ENCODE results near the gene MORN4. TPM values are rescaled to one million over a fixed set of nuclear protein-coding genes. Genes with fewer than 3 reads are reported as not detected.
A peak's percentile ranks its signal among the peaks of the same experiment; 100 is the strongest.

Gene MORN4
- 1 to 10 TPM in 1 of 2 donors, under 1 TPM in 1; 0.79 to 2.4 TPM for total RNA-seq

- H3K9me3 Mint-ChIP-seq, result no peaks in the 10 kb centered on the region
- peak within 1 kb of the TSS; percentile 90 for H3K27ac Mint-ChIP-seq
- H3K36me3 Mint-ChIP-seq (ENCODE audit: low read depth), result peaks cover 6% of the 10 kb centered on the region
- peaks cover 9% of the 10 kb centered on the region for H3K4me1 Mint-ChIP-seq
- H3K4me3 Mint-ChIP-seq, result peak within 1 kb of the TSS; percentile 93
- no peaks in the 10 kb centered on the region for H3K27me3 Mint-ChIP-seq
- peak; percentile 100 for ATAC-seq (replicated peaks)
Measured at GRCh38 chr10:97632949-97633884, at the start of gene MORN4. Gene MORN4, minus strand, starts transcription at chr10:97633500. Its CDS starts 13,847 bp downstream, at chr10:97619653.

DNA sequence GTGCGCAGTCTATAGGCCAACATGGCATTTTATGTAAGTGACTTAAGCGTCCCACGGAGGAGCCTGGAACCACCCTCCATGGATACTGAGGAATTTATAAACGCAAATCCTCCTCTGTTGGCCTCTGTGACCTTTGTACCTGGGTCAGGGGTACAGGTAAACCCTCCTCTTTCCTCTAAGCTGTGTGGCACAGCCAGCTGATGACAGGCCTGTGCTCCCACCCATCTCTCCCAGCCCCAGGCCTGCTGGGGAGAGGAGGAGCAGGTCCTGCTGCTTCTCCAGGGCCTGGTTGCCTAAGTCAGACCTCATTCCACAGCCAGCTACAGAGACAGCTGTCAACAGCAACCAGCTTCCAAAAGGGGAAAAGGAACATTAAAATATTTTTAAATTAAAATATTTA, 48.7 kb upstream of the MORN4 start:
- Mint-ChIP-seq H3K4me1 (no peaks in the 10 kb centered on the region), H3K27ac (no peak overlapping the region), H3K4me3 (no peak overlapping the region), H3K27me3 (no peaks in the 10 kb centered on the region), H3K36me3 (ENCODE audit: low read depth) (no peaks in the 10 kb centered on the region), H3K9me3 (no peaks in the 10 kb centered on the region)
- ATAC-seq (replicated peaks), result no peak

DNA sequence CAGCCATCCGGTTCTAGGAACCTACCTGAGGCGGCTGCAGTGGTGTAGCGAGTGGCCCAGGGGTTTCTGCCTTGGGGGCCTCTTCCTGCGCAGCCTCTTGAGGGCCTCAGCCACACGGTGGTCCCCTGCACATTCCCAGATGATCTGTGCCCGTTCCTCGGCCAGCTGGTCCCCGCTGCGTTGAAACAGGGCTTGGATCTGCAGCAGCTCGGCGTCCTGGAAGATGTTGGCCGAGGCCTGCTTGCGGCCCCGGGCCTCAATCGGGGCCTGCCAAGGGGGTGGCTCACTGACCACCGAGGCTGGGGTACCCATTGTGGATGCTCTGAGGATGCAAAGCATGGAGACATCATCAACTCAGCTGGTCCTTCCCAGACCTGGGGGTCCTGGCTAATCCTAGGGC, 46.3 kb upstream of the MORN4 start:
- peaks cover 13% of the 10 kb centered on the region for H3K36me3 Mint-ChIP-seq (ENCODE audit: low read depth)
- H3K4me1 Mint-ChIP-seq, result no peaks in the 10 kb centered on the region
- no peaks in the 10 kb centered on the region for H3K9me3 Mint-ChIP-seq
- no peaks in the 10 kb centered on the region for H3K27me3 Mint-ChIP-seq
- ATAC-seq (replicated peaks), result no peak
- H3K4me3 Mint-ChIP-seq, result no peak overlapping the region
- no peak overlapping the region for H3K27ac Mint-ChIP-seq

- Mint-ChIP-seq H3K9me3 (no peaks in the 10 kb centered on the region), H3K4me1 (no peaks in the 10 kb centered on the region), H3K4me3 (no peak overlapping the region), H3K27me3 (no peaks in the 10 kb centered on the region), H3K36me3 (ENCODE audit: low read depth) (peaks cover 31% of the 10 kb centered on the region), H3K27ac (peak overlapping the region; percentile 36)
- peak; percentile 74 for ATAC-seq (replicated peaks)
Measured at GRCh38 chr10:97676770-97677581, 43.7 kb upstream of the MORN4 start.

DNA sequence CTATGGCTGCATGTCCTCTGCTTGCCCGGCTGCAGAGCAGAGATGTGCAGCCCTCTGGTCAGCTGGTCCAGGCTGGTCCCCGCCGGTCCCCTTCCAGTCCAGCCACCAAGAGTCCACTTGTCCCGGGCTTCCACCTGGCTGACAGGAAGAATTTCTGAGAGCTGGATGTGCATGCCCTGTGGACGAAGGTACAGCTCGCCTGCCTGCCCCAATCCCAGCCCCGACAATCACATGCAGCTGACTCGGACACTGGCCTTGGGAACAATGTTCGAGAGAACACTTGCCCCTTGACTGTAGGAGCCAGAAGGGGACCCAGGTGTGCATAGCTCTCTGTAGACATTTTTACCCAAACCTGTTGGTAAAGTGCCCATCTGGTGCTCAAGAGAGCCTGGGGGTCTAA, 41.9 kb upstream of the MORN4 start:
- no peaks in the 10 kb centered on the region for H3K4me1 Mint-ChIP-seq
- no peak overlapping the region for H3K4me3 Mint-ChIP-seq
- no peaks in the 10 kb centered on the region for H3K27me3 Mint-ChIP-seq
- H3K9me3 Mint-ChIP-seq, result no peaks in the 10 kb centered on the region
- peaks cover 41% of the 10 kb centered on the region for H3K36me3 Mint-ChIP-seq (ENCODE audit: low read depth)
- no peak overlapping the region for H3K27ac Mint-ChIP-seq
- ATAC-seq (replicated peaks), result no peak

DNA sequence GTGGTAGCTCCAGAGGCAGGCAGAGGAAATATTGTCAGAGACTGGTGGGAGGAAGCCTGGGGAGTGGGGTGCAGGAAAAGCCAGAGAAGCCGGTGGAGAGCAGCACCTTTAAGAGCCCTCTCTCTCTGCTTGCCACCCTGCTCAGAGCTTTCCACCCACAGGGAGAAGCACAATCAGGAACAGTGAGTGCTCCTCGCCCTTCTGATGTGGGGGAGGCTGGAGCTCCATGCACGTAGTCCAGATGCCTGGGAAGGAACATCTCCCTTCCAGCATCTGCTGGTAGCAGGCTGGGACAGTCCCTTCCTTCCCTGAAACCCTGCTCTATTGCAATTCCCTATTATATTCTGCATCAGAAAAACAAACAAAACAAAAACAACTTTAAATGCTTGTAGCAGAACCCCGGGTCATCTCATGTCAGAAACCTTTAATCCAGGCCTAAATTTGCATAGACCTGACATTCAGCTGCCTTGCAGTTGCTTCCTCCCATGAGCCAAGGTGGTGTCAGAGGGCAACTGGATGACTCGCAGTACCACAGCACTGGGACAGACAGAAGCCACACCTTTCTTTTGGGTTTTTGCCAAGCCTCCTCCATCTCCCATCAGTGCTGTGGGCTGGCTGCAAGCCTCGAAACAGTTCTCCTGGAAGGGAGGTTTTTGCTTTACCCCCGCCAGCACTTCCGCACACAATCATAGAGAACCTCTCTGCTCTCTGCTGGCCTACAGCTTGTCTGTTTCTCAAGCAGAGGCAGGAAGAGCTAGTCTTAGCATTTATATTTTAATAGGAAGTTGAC, 40.6 kb upstream of the MORN4 start:
- ATAC-seq (replicated peaks), result peak; percentile 64
- Mint-ChIP-seq H3K9me3 (no peaks in the 10 kb centered on the region), H3K27me3 (no peaks in the 10 kb centered on the region), H3K4me1 (no peaks in the 10 kb centered on the region), H3K27ac (no peak overlapping the region), H3K36me3 (ENCODE audit: low read depth) (peaks cover 43% of the 10 kb centered on the region), H3K4me3 (no peak overlapping the region)

- Mint-ChIP-seq H3K4me1 (no peaks in the 10 kb centered on the region), H3K9me3 (no peaks in the 10 kb centered on the region), H3K27me3 (no peaks in the 10 kb centered on the region), H3K27ac (no peak overlapping the region), H3K36me3 (ENCODE audit: low read depth) (peaks cover 66% of the 10 kb centered on the region), H3K4me3 (no peak overlapping the region)
- no peak for ATAC-seq (replicated peaks)
Measured at GRCh38 chr10:97669571-97669970, 36.3 kb upstream of the MORN4 start.

- H3K27ac Mint-ChIP-seq, result no peak overlapping the region
- H3K36me3 Mint-ChIP-seq (ENCODE audit: low read depth), result peaks cover 68% of the 10 kb centered on the region
- H3K4me3 Mint-ChIP-seq, result no peak overlapping the region
- H3K27me3 Mint-ChIP-seq, result no peaks in the 10 kb centered on the region
- ATAC-seq (replicated peaks), result no peak
- H3K9me3 Mint-ChIP-seq, result no peaks in the 10 kb centered on the region
- no peaks in the 10 kb centered on the region for H3K4me1 Mint-ChIP-seq
Measured at GRCh38 chr10:97667463-97667862, 34.2 kb upstream of the MORN4 start.

- Mint-ChIP-seq H3K4me3 (no peak overlapping the region), H3K4me1 (no peaks in the 10 kb centered on the region), H3K27ac (no peak overlapping the region), H3K27me3 (no peaks in the 10 kb centered on the region), H3K9me3 (no peaks in the 10 kb centered on the region), H3K36me3 (ENCODE audit: low read depth) (peaks cover 73% of the 10 kb centered on the region)
- ATAC-seq (replicated peaks), result no peak
Measured at GRCh38 chr10:97666992-97667391, 33.7 kb upstream of the MORN4 start.

DNA sequence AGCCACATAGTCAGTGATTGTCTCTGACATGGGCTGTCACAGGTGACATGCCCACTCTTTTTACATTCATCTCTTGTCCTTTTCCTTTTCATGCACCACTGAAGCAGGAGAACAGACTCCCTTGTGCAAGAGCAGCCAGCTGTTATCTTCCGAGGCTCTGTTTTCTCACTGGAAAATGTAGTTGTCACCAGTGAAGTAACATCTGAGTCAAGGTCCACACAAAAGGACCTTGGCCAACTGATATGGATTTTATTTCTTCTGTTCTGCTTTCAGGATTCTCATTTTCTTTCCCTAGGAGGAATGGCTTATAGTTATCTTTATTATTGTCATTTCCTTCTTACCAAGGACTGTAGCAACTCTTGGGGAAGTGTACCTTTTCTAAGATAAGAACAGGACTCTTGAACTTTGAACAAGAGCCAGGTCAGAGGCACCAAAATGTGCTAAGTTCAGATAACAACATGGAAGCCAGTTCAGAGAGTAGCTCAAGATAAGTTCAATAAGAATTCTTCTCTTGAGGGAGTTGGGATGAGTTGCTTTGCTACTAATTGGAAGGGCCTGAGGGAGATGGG, 31.1 kb upstream of the MORN4 start:
- no peaks in the 10 kb centered on the region for H3K9me3 Mint-ChIP-seq
- H3K36me3 Mint-ChIP-seq (ENCODE audit: low read depth), result peaks cover 80% of the 10 kb centered on the region
- no peak overlapping the region for H3K27ac Mint-ChIP-seq
- no peak overlapping the region for H3K4me3 Mint-ChIP-seq
- no peak for ATAC-seq (replicated peaks)
- no peaks in the 10 kb centered on the region for H3K27me3 Mint-ChIP-seq
- no peaks in the 10 kb centered on the region for H3K4me1 Mint-ChIP-seq

DNA sequence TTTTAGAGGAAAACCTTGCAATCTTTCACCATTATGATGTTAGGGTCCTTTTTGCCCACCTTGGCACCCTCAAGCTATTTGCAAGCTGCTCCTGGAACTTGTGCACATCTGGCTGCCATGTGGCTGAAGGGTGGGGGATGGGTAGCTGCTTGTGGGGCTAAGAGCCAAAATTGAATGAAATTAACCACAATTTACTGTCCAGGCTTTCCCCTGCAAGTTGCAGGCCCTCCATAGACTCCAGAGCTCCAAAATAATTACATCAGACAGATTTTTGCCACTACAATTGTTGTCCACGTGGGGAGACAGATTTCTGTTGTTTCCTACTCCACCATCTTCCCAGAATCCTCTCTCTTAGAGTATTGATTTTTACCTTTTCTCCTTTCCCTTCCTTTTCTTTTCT, 26.3 kb upstream of the MORN4 start:
- Mint-ChIP-seq H3K27ac (no peak overlapping the region), H3K4me3 (no peak overlapping the region), H3K27me3 (no peaks in the 10 kb centered on the region), H3K4me1 (no peaks in the 10 kb centered on the region), H3K36me3 (ENCODE audit: low read depth) (peaks cover 86% of the 10 kb centered on the region), H3K9me3 (no peaks in the 10 kb centered on the region)
- ATAC-seq (replicated peaks), result no peak

DNA sequence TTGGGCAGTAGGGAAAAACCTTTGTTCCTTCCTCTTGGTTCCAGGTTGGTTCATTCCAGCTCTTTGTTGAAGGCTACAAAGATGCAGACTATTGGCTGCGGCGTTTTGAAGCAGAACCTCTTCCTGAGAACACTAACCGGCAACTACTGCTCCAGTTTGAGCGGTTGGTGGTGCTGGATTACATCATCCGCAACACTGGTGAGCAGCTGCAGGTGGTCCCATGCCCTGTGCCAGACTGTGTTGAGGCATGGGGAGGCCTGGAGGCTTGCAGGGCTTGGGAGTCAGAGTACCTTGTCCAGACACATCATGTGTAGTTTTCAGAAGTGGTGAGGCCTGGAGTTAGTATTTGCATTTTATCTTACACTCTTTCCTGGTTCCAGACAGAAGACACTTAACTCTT, 23.5 kb upstream of the MORN4 start:
- Mint-ChIP-seq H3K27me3 (no peaks in the 10 kb centered on the region), H3K9me3 (no peaks in the 10 kb centered on the region), H3K4me1 (no peaks in the 10 kb centered on the region), H3K4me3 (no peak overlapping the region), H3K36me3 (ENCODE audit: low read depth) (peaks cover 85% of the 10 kb centered on the region), H3K27ac (no peak overlapping the region)
- ATAC-seq (replicated peaks), result no peak

- Mint-ChIP-seq H3K4me1 (peaks cover 5% of the 10 kb centered on the region), H3K27me3 (no peaks in the 10 kb centered on the region), H3K4me3 (no peak overlapping the region), H3K36me3 (ENCODE audit: low read depth) (peaks cover 49% of the 10 kb centered on the region), H3K27ac (no peak overlapping the region), H3K9me3 (no peaks in the 10 kb centered on the region)
- ATAC-seq (replicated peaks), result no peak
Measured at GRCh38 chr10:97651773-97652172, 18.5 kb upstream of the MORN4 start.

DNA sequence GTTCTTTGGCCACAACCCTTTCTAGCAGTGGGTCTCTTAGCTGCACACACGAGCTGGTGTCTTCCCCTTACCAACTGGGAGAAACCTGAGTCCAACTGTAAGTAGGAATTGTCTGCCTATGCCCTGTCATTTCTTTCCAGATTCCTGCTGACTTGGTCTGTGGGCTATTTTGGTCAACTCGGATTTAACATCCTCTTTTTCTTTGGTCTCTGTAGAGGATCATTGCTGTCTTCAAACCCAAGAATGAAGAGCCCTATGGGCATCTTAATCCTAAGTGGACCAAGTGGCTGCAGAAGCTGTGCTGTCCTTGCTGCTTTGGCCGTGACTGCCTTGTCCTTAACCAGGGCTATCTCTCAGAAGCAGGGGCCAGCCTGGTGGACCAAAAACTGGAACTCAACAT, 17.4 kb upstream of the MORN4 start:
- no peak overlapping the region for H3K4me3 Mint-ChIP-seq
- peaks cover 43% of the 10 kb centered on the region for H3K36me3 Mint-ChIP-seq (ENCODE audit: low read depth)
- peaks cover 5% of the 10 kb centered on the region for H3K4me1 Mint-ChIP-seq
- H3K27ac Mint-ChIP-seq, result no peak overlapping the region
- no peak for ATAC-seq (replicated peaks)
- no peaks in the 10 kb centered on the region for H3K9me3 Mint-ChIP-seq
- no peaks in the 10 kb centered on the region for H3K27me3 Mint-ChIP-seq
